Right ventricle myocardium superior (tissue), 1 donor: ENCODE measurements around the gene INPP5E. TPM values are rescaled to one million over a fixed set of nuclear protein-coding genes. Genes with fewer than 3 reads are reported as not detected.
"Not testable (repeated sequence)": the region's sequence is repeated elsewhere in the genome, so short reads cannot be mapped to it uniquely, and the experiment has no call there.

Experiments used
- ATAC-seq: fragments of 200-7000 bp; cut with Tn5 transposase; one replicate; pipeline ENCODE4 v1.9.1; 2020; ENCODE audit warnings: mild to moderate bottlenecking; ENCODE audit not compliant: poor library complexity
- DNase-seq: peaks from one replicate; pipeline ENCODE4 v3.0.0-alpha.2; 2020
- intact Hi-C: fragments of 100-400 bp; cut with DNase I; formaldehyde crosslinking; loops from one replicate; pipeline ENCODE4 v1.11.2; 2022
- total RNA-seq: library from RNA; stranded (reverse); fragmentation: NEBNext Ultra II Directional; extraction: Animal tissue kit (Norgen Biotek cat#: 25700); gene quantifications from one replicate; pipeline ENCODE4 v1.2.1, GENCODE V29; 2021
- donor health status: DM: no; HTN: yes; CAD: no; lungs with severe emphysema.

The INPP5E gene
- total RNA-seq, 1 donor from 2014 or later, result 10.5 TPM

DNA sequence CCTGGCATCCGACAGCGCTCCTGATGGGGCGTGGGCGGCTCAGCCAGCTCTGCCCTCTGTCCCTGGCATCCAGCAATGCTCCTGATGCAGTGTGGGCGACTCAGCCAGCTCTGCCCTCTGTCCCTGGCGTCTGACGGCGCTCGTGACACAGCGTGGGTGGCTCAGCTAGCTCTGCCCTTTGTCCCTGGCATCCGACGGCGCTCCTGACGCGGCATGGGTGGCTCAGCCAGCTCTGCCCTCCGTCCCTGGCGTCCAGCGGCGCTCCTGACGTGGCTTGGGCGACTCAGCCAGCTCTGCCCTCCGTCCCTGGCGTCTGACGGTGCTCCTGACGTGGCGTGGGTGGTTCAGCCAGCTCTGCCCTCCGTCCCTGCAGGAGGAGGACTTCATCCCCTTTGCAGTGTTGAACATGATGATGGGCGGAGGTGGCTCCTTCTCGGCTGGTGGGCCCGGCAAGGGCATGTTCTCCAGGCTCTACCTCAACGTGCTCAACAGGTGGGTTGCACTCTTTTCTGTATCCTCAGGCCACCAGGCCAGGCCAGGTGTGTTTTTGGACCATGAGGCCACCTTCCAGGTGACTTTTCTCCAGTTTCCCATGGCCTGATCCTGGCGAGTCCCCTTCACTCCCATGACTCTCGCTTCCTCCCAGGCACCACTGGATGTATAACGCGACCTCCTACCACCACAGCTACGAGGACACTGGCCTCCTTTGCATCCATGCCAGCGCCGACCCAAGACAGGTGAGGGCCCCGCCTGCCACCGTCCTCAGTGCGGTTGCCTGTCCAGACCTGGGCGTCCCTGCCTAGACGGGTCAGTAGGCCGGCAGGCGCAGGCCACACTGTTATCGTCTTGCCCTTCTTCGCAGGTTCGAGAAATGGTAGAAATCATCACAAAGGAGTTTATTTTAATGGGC lies 21.2 kb downstream of the INPP5E start:
- ATAC-seq, result no peak
- intact Hi-C loops, result no loop called here
- no peak for DNase-seq

DNA sequence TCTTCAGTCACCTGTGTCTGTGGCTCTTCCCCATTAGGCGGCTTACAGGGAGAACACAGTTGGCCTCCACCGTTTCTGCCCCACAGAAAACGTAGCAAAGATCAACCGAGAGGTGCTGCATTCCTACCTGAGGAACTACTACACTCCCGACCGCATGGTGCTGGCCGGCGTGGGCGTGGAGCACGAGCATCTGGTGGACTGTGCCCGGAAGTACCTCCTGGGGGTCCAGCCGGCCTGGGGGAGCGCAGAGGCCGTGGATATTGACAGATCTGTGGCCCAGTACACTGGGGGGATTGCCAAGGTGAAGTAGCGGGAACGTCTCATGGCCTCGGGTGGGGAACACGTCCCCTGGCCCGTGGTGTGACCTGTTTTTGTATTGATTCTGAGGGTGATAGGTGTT lies 22.7 kb downstream of the INPP5E start:
- intact Hi-C loops, result no loop called here
- no peak for ATAC-seq

DNA sequence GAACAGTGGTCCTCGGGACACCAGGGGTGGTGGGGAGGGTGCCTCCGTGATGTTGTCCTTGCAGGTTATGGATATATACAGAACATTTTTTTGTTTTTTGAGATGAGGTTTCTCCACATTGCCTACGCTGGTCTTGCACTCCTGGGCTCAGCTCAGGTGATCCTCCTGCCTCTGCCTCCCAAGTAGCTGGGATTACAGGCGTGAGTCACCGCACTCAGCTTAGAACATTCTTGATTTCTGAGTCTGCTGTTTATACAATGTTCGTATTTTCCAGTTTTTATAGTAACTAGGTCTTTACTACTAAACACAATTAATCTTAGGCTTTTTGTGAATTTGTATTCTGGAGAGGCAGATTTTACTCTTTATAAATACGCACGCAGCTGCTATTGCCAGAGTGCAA lies 23.2 kb downstream of the INPP5E start:
- DNase-seq (no peak), ATAC-seq (no peak)
- intact Hi-C loops, result no loop called here

More for the DNA sequence above, 22.7 kb downstream of the INPP5E start:
- DNase-seq, result no peak

DNA sequence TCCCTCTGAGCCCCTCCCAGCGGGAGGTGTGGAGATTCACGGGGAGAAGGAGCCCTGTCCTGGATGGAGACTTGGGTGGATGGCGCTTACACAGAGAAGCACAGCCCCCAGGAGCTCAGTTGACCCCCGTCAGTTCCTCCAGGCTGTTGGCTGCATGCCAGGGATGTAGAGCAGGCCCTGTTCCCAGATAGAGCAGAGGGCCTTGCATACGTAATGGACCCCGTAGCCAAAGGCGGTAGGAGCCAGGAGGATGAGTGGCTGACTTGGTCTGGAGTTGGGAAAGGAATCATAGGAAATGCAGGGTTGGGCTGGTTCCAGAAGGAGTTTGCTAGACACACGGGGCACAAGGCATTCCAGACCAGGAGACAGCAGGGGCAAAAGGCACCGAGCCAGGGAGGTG lies 26.7 kb downstream of the INPP5E start:
- intact Hi-C loops, result no loop called here
- DNase-seq (no peak), ATAC-seq (no peak)

DNA sequence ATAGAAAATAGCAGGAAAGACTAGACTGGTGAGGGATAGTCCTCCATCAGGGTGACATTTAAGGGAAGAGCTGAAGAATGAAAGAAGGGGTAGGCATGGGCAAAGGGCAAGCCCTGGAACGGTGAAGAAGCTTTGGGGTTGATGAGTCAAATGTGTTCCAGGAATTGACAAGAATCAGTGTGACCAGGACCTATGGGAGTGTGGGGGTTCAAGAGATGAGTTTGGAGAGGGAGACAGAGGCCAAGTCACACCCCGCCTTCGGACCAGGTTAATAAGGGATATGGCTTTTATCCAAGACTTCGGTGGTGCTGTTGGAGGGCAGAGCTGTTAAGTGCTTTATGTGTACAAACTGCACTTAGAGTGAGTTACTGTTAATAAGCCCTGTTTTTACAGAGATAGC lies 28.3 kb downstream of the INPP5E start:
- intact Hi-C loops, result no loop called here
- DNase-seq (no peak), ATAC-seq (no peak)

GRCh38 chr9:136410500-136411287 lies 29.0 kb downstream of the INPP5E start, which contains the start of the genes ENTR1 and PMPCA:
Gene ENTR1, minus strand, starts transcription at chr9:136410614. Its CDS starts 217 bp downstream, at chr9:136410397.
Gene PMPCA, plus strand, starts transcription at chr9:136410658. Its CDS starts 11 bp downstream, at chr9:136410669.
- intact Hi-C loops, result no loop called here
- peak; percentile 95 for ATAC-seq
- peak; percentile 96 for DNase-seq

GRCh38 chr9:136409557-136410455 lies 29.8 kb downstream of the INPP5E start:
- DNase-seq (no peak), ATAC-seq (peak; percentile 4)

GRCh38 chr9:136407911-136408310 lies 31.7 kb downstream of the INPP5E start:
- DNase-seq (no peak), ATAC-seq (no peak)
- intact Hi-C loops, result no loop called here

More at GRCh38 chr9:136409557-136410455, 29.8 kb downstream of the INPP5E start:
- intact Hi-C loops, result no loop called here

GRCh38 chr9:136407061-136407460 lies 32.6 kb downstream of the INPP5E start:
- intact Hi-C loops, DNase-seq, ATAC-seq: not testable (repeated sequence)

GRCh38 chr9:136405904-136406303 lies 33.7 kb downstream of the INPP5E start:
- DNase-seq, intact Hi-C loops, ATAC-seq: not testable (repeated sequence)

DNA sequence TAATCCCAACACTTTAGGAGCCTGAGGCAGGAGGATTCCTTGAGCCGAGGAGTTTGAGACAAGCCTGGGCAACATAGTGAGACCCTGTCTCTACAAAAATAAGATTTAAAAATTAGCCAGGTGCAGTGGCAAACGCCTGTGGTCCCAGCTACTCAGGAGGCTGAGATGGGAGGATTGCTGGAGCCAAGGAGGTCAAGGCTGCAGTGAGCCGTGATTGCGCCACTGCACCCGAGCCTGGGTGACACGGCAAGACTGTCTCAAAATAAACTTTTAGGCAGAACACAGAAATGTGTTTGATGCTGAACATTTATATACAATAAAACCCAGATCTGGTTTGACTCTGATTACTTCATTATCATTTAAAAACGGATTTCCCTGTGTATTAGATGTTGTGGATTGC lies 34.2 kb downstream of the INPP5E start:
- DNase-seq (no peak), ATAC-seq (no peak)
- intact Hi-C loops, result no loop called here

GRCh38 chr9:136404801-136405136 lies 34.9 kb downstream of the INPP5E start:
- ATAC-seq, result no peak
- no peak for DNase-seq

DNA sequence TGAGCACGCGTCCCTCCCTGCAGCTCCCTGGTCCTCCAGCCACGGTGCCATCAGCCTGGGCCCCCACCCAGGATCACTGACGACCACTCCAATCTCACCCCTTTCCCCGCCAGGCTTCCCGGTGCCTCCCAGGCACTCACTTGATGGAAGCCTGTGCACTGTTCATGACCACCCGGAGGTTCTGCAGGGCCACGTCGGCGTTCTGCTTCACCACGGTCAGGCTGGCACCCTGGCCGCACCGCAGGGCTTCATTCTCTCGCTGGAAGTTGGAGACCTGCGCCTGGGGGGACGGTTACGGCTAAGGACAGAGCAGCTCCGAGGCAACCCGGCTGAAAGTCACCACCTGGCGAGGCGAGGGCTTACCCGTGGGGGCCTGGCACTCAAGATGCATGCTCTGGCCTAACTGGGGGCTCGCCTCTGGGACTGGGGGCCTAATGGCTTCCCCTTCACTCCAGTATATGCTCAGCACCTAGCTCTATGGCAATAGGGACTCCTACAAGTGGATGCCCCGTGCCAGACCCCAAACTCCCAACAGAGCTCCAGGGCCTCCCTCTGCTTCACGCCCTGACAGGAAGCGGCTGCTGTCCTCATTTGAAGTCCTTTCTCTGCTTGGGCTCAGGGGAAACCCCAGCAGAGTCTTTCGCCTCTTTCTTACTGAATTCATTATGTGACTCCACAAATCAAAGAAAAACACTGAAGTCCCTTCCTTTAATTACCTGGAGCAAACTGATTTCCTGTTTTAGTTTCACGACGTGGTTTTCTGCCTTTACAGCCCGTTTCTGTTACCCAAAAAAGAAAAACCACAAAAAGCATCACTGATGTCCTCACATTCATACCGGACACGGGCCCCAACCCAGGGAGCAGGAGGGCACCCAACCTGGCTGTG lies 35.5 kb downstream of the INPP5E start:
- ATAC-seq (no peak), DNase-seq (no peak)
- intact Hi-C loops, result no loop called here

More at GRCh38 chr9:136404801-136405136, 34.9 kb downstream of the INPP5E start:
- intact Hi-C loops, result no loop called here

- intact Hi-C loops, result no loop called here
- no peak for DNase-seq
- no peak for ATAC-seq
Measured at GRCh38 chr9:136403538-136403914, 36.1 kb downstream of the INPP5E start.

DNA sequence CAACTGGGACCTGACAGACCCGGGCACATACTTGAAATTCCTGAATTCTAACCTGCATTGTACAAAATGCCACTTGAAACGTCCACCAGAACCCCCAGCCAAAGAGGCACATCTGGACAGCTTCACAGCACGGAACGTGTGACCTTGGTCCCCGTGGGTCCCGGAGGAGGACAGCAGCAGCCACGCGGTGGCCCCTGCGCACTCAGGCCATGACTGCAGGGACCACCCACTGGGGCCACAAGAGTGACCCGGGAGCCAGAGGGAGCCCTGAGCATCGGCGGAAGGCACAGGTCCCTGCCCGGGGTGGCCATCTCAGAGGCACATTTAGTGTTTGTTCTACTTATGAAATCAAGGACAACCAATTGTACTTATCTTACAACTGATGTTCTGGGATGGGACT lies 37.6 kb downstream of the INPP5E start:
- intact Hi-C loops, result no loop called here
- ATAC-seq (no peak), DNase-seq (no peak)

DNA sequence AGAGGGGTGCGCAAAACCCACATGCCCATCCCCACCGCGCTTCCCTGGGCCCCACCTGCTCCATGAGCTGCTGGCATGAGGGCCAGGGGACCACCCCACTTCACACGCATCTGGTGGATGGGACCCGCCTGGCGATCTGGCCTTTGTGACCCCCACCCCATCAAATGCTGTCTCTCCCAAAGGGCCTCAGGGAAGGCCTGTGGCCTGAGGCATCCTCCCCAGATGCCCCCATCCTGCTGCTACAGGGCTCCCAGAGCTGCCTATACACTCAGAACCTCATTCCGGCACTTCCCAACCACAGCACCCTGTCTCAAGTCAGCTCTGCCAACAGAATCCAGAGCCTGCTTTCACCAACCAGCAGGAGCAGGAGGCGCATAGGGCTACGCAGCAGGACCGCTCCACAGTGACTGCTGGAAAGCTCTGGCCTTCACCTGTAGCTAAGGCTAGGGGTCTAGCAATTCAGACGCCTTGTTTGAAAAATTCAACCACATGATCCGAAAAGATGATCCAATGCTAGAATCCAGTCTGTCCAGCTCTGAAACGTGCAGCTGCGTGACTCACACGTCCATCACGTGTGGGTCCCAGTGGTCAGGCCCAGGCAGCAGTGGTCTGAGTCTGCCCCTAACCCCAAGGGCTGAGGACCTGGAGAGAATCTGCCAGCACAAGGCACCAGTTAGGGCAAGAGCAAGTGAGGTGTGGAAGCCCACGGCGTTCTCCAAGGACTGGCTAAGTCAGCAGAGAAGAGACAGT lies 38.3 kb downstream of the INPP5E start:
- ATAC-seq, result no peak
- DNase-seq, result no peak
- intact Hi-C loops, result no loop called here
